GM12872 (cell line): ENCODE measurements around the gene PTPN23.

ENCODE experiments used
- CTCF ChIP-seq: IDR thresholded peaks from 3 replicates; pipeline ENCODE4 v1.5.1; 2011; ENCODE audit warnings: low read depth, mild to moderate bottlenecking, low read length, moderate library complexity; ENCODE audit not compliant: insufficient read depth

The PTPN23 gene

GRCh38 chr3:47380601-47381316, at the start of gene PTPN23:
PTPN23 (plus strand) TSS chr3:47381021; CDS start chr3:47381097, 76 bp downstream.
- no peak for TF ChIP-seq CTCF

GRCh38 chr3:47333907-47334306, 46.9 kb upstream of the PTPN23 start:
- TF ChIP-seq CTCF: no peak

GRCh38 chr3:47337656-47338055, 43.2 kb upstream of the PTPN23 start:
- no peak for TF ChIP-seq CTCF

- no peak for TF ChIP-seq CTCF
Measured at GRCh38 chr3:47339951-47340350, 40.9 kb upstream of the PTPN23 start.

- TF ChIP-seq CTCF: no peak
Measured at GRCh38 chr3:47340866-47341265, 40.0 kb upstream of the PTPN23 start.

GRCh38 chr3:47342151-47342550, 38.7 kb upstream of the PTPN23 start:
- TF ChIP-seq CTCF: no peak

- no peak for TF ChIP-seq CTCF
Measured at GRCh38 chr3:47342812-47343211, 38.0 kb upstream of the PTPN23 start.
